GM12874 (cell line): ENCODE data around the gene SGSH.

Source experiments
- TF ChIP-seq, protein P1 (sequence below): IDR thresholded peaks from 2 replicates; pipeline ENCODE4 v1.5.1; 2011; ENCODE audit warnings: low read depth, mild to moderate bottlenecking, control low read depth, low read length, moderate library complexity; ENCODE audit not compliant: insufficient read depth

Gene SGSH

DNA sequence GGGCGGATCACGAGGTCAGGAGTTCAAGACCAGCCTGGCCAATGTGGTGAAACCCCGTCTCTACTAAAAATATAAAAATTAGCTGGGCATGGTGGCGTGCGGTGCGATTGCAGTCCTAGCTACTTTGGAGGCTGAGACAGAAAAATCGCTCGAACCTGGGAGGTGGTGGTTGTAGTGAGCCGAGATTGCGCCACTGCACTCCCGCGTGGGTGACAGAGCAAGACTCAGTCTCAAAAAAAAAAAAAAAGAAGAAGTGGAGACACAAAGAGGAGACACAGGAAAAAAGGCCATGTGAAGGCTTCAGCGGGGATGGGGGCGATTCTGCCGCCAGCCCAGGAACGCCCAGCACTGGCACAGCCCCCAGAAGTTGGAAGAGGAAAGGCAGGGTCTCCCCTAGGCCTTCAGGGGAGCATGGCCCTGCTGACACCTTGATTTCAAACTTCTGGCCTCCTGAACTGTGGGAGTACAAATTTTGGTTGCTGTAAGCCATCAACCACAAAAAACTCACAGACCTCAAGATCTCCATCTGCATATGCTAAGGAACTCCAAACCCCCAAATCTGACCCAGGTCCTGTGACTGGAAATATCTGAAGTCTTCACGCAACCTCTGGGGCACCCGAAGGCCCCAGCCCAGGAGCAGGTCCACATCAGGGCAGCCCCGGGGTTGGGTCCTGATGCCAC, 7.0 kb downstream of the SGSH start:
- TF ChIP-seq, protein P1, sequence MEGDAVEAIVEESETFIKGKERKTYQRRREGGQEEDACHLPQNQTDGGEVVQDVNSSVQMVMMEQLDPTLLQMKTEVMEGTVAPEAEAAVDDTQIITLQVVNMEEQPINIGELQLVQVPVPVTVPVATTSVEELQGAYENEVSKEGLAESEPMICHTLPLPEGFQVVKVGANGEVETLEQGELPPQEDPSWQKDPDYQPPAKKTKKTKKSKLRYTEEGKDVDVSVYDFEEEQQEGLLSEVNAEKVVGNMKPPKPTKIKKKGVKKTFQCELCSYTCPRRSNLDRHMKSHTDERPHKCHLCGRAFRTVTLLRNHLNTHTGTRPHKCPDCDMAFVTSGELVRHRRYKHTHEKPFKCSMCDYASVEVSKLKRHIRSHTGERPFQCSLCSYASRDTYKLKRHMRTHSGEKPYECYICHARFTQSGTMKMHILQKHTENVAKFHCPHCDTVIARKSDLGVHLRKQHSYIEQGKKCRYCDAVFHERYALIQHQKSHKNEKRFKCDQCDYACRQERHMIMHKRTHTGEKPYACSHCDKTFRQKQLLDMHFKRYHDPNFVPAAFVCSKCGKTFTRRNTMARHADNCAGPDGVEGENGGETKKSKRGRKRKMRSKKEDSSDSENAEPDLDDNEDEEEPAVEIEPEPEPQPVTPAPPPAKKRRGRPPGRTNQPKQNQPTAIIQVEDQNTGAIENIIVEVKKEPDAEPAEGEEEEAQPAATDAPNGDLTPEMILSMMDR = no peak

DNA sequence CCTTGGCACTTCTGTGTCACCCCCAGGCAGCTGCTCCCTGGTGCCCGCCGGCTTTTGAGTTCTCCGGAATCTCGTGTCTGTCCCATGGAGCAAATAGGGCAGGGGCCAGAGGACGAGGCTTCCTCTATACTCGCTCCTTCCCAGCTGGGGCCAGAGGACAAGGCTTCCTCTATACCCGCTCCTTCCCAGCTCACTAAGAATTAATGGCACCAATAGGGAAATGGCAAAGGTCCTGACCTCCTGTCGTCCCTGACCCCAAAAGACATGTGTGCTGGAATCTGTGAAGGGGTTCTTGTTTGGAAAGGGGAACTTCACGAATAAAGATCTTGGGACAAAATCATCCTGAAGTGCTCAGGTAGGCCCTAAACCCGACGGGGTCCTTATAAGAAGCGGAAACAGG, 7.6 kb downstream of the SGSH start:
- TF ChIP-seq, protein P1 = no peak

DNA sequence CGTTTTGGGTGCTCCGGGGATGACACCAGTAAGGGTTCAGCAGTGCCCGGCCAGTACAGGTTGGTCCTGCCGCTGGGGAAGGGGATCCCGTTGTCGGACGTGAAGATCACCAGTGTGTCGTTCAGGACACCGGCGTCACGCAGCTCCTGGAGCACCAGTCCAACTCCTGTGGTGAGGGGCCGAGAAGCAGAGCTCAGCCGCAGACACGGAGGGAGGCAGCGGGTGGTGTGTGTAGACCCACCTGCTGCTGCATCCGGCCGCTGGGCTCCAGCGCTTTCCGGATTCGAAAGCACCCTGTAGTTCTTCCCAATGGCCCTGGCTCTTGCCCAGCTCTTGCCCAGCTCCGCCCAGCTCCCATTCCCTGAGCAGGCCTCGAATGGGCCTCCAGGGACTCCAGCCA, 8.0 kb downstream of the SGSH start:
- TF ChIP-seq, protein P1 = no peak

DNA sequence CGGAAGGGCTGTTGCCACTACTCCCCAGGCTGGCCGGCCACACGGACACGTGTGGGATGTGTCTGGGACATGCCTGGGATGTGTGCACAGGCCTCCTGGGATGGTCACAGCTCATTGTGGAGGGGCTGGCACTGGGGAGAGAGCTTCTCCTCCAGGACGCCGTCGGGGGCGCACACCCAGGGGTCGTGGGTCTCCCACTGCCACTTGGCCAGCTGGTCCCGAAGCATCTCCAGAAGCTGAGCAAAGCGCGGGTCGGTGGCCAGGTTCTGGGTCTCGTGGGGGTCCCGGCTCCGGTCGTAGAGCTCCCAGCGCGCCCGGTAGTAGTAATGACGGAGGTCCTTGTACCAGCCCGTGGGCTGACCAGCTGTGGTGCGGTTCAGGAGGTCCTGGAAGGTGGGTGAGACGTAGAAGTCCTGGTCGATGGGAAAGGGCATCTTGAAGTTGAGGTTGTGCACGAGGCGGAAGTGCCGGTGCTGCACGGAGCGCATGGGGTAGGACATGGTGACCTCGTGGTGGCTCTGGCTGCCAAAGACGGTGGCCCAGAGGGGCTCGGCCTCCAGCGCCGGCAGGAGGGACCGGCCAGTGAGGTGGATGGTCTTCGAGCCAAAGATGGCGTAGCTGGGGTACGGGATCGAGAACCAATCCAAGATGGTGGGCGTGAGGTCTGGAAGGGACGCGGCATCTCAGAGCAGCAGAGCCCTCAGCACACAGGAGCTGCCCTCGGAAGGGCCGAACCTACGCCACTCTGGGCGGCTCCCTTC, 9.6 kb downstream of the SGSH start:
- TF ChIP-seq, protein P1 = no peak

DNA sequence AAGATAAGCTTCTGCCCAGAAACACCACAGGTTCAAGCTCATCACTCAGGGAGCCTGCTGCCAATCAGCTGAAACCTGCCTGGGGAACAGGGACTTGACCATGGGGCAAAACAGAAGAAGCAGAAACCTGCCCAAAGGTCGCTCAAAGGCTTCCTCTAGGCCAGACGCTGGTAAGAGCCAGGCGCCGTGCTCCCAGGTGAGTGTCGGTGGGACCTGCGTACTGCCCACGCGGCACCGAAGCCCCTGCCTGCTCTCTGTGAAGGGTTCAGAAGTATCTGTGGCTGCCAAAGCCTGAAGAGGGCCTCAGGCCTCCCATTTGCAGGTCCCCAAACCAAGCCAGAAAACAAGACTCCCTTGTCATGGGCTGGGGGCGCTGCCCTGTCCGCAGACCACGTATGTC, 10.4 kb downstream of the SGSH start:
- TF ChIP-seq, protein P1 = no peak

DNA sequence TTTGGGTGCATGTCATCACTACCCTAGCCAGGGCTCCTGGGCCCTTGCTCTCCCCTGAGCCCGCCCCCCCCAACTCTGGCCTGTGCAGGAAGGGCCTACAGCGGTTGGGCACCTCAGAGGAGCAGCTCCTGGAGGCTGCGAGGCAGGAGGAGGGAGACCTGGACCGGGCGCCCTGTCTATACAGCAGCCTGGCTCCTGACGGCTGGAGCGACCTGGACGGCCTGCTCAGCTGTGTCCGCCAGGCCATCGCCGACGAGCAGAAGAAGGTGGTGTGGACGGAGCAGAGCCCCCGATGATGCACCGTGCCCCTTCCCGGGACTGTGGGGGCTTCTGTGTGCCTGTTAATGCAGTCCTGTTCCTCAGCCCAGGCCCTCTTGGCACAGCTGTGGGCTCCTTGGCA, 12.1 kb downstream of the SGSH start:
- TF ChIP-seq, protein P1 = no peak

DNA sequence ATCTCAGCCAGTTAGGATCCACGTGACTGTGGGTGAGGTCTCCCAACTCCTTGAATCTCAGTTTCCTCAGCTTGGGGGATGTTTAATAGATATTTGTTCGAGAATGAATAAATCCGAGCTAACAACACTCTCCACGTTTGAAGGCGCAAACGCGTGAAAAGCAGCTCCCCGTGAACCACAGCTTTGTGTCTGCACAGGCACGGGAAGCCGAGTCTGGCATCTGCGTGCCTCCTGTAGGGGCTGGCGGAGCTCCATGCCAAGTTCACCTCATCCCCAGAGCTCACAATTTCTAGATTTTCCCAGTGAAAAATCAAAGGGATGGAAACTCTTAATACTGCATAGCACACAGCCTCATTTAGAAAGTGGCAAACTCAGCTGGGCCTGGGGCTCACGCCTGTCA, 14.3 kb downstream of the SGSH start:
- TF ChIP-seq, protein P1 = no peak
